ENCODE results near the gene PEX14. TPM values are rescaled to one million over a fixed set of nuclear protein-coding genes. Genes with fewer than 3 reads are reported as not detected.

The PEX14 gene
- total and polyA plus RNA-seq, 9 of the 15 experiments (the other 6 are each of a cell fraction or from before 2014, with no cell fraction given), result 2.6 to 45.7 (median 22.7) TPM

DNA sequence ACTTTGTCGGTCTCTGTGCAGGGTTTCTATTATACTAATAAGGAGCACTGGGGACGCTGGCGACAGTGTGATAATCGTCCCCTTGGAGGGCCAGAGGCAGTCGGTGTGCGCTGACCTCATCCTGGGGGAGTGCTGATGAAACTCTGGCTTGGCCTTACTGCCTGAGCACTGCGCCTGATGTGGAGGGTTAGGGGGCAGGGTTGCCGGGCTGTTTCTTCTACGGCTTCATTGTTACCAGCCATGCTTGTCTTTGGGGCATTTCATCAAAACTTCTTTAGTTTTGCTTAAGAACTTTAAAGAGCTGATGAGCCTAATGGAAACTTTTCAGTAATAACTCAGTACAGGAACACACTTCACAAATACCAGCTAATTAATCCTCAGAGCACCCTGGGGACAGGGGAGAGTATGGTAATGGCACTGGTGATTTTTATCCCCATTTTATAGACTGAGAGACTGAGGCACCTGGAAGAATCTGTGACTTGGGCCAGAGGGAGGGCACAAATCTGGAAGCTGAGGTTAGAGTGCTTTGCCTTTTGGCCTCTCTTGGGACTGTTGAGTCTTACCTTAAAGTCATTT lies 81.8 kb downstream of the PEX14 start (continued):
- TF ChIP-seq TEAD1 (CRISPR knock-in tag; IDR thresholded peaks at IDR 0.05), result peak in 1 of 2 experiments; percentile 21; a peak in 1 of 4 replicates
- no peak for TF ChIP-seq PHF8 (IDR thresholded peaks at IDR 0.05; ENCODE audit: borderline replicate concordance, low read length)
- no peak for TF ChIP-seq MTA1 (IDR thresholded peaks at IDR 0.05; ENCODE audit: borderline replicate concordance)
- TF ChIP-seq, protein P1, sequence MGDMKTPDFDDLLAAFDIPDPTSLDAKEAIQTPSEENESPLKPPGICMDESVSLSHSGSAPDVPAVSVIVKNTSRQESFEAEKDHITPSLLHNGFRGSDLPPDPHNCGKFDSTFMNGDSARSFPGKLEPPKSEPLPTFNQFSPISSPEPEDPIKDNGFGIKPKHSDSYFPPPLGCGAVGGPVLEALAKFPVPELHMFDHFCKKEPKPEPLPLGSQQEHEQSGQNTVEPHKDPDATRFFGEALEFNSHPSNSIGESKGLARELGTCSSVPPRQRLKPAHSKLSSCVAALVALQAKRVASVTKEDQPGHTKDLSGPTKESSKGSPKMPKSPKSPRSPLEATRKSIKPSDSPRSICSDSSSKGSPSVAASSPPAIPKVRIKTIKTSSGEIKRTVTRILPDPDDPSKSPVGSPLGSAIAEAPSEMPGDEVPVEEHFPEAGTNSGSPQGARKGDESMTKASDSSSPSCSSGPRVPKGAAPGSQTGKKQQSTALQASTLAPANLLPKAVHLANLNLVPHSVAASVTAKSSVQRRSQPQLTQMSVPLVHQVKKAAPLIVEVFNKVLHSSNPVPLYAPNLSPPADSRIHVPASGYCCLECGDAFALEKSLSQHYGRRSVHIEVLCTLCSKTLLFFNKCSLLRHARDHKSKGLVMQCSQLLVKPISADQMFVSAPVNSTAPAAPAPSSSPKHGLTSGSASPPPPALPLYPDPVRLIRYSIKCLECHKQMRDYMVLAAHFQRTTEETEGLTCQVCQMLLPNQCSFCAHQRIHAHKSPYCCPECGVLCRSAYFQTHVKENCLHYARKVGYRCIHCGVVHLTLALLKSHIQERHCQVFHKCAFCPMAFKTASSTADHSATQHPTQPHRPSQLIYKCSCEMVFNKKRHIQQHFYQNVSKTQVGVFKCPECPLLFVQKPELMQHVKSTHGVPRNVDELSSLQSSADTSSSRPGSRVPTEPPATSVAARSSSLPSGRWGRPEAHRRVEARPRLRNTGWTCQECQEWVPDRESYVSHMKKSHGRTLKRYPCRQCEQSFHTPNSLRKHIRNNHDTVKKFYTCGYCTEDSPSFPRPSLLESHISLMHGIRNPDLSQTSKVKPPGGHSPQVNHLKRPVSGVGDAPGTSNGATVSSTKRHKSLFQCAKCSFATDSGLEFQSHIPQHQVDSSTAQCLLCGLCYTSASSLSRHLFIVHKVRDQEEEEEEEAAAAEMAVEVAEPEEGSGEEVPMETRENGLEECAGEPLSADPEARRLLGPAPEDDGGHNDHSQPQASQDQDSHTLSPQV (IDR thresholded peaks at IDR 0.05), result peak; percentile 71
- TF ChIP-seq CEBPG (CRISPR knock-in tag; IDR thresholded peaks at IDR 0.05), result peak; percentile 97
- peak; percentile 47 to 79 for TF ChIP-seq CEBPG (tag; conservative IDR thresholded peaks at IDR 0.05 in 1 of 2, IDR thresholded peaks at IDR 0.05 in 1 of 2)
- TF ChIP-seq ZBTB7A (IDR thresholded peaks at IDR 0.05; ENCODE audit: borderline replicate concordance, control insufficient read depth, low read depth, low read length), result no peak
- TF ChIP-seq PHB2 (IDR thresholded peaks at IDR 0.05; ENCODE audit: low read depth), result no peak
- no peak for TF ChIP-seq CBX2 (IDR thresholded peaks at IDR 0.05; ENCODE audit: insufficient read depth, low read length, poor library complexity, severe bottlenecking)
- TF ChIP-seq ZNF551 (CRISPR knock-in tag; IDR thresholded peaks at IDR 0.05), result no peak
- no peak for TF ChIP-seq SAP30 (IDR thresholded peaks at IDR 0.05; ENCODE audit: borderline replicate concordance, insufficient read depth, low read depth, low read length, poor library complexity, severe bottlenecking)
- no peak for TF ChIP-seq SPI1 (IDR thresholded peaks at IDR 0.05; ENCODE audit: borderline replicate concordance, low read depth, low read length)
- TF ChIP-seq MAFG (tag; conservative IDR thresholded peaks at IDR 0.05), result no peak
- TF ChIP-seq, protein P2, sequence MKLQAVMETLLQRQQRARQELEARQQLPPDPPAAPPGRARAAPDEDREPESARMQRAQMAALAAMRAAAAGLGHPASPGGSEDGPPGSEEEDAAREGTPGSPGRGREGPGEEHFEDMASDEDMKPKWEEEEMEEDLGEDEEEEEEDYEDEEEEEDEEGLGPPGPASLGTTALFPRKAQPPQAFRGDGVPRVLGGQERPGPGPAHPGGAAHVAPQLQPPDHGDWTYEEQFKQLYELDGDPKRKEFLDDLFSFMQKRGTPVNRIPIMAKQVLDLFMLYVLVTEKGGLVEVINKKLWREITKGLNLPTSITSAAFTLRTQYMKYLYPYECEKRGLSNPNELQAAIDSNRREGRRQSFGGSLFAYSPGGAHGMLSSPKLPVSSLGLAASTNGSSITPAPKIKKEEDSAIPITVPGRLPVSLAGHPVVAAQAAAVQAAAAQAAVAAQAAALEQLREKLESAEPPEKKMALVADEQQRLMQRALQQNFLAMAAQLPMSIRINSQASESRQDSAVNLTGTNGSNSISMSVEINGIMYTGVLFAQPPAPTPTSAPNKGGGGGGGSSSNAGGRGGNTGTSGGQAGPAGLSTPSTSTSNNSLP (IDR thresholded peaks at IDR 0.05; ENCODE audit: borderline replicate concordance, low read depth, low read length), result 0 out of 2 replicates have a peak, but pooled peaks have one; percentile 9
- TF ChIP-seq, protein P3, sequence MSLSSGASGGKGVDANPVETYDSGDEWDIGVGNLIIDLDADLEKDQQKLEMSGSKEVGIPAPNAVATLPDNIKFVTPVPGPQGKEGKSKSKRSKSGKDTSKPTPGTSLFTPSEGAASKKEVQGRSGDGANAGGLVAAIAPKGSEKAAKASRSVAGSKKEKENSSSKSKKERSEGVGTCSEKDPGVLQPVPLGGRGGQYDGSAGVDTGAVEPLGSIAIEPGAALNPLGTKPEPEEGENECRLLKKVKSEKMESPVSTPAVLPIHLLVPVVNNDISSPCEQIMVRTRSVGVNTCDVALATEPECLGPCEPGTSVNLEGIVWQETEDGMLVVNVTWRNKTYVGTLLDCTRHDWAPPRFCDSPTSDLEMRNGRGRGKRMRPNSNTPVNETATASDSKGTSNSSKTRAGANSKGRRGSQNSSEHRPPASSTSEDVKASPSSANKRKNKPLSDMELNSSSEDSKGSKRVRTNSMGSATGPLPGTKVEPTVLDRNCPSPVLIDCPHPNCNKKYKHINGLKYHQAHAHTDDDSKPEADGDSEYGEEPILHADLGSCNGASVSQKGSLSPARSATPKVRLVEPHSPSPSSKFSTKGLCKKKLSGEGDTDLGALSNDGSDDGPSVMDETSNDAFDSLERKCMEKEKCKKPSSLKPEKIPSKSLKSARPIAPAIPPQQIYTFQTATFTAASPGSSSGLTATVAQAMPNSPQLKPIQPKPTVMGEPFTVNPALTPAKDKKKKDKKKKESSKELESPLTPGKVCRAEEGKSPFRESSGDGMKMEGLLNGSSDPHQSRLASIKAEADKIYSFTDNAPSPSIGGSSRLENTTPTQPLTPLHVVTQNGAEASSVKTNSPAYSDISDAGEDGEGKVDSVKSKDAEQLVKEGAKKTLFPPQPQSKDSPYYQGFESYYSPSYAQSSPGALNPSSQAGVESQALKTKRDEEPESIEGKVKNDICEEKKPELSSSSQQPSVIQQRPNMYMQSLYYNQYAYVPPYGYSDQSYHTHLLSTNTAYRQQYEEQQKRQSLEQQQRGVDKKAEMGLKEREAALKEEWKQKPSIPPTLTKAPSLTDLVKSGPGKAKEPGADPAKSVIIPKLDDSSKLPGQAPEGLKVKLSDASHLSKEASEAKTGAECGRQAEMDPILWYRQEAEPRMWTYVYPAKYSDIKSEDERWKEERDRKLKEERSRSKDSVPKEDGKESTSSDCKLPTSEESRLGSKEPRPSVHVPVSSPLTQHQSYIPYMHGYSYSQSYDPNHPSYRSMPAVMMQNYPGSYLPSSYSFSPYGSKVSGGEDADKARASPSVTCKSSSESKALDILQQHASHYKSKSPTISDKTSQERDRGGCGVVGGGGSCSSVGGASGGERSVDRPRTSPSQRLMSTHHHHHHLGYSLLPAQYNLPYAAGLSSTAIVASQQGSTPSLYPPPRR (CRISPR knock-in tag; IDR thresholded peaks at IDR 0.05; ENCODE audit: borderline replicate concordance), result no peak
- TF ChIP-seq DMBX1 (CRISPR knock-in tag; IDR thresholded peaks at IDR 0.05; ENCODE audit: borderline replicate concordance), result peak; percentile 83
